ENCODE results near the gene TAOK1. TPM values are rescaled to one million over a fixed set of nuclear protein-coding genes. Genes with fewer than 3 reads are reported as not detected.

TAOK1 gene
- total and polyA plus RNA-seq, 10 of the 15 experiments (the other 5 are each of a cell fraction or from before 2014, with no cell fraction given), result 2.0 to 27.1 (median 11.8) TPM

DNA sequence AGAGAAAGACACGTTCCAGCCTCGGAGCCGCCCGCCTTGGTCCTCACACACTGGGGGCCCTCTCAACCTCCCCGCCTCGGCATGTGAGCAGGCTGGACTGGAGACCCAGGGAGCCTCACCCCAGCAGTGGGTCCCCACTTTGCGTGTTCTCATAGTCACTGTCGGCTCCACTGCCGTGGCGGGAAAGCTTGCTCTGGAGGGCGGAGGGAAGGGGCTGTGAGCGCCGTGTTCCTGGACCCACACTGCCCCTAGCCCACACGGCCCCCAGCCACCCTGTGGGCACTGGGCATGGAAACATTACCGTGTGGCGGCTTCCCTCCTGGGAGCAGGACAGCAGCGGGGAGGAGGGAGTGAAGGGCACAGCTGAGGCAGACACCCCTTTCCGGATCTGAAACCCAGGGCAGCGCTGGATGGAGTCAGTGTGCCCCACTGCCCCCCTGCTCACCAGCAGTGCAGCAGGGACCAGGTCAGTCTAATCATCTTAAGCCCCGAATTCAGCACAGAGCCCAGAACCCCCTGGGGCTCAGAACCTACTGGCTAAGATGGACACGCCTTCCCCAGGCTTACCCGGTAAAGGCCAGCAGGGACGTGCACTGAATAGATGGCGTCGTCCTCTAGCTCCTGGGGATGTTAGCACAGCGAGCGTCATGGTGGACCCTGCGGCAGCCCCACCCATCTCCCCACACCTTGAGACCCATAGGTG, 185.5 kb downstream of the TAOK1 start (continued):
- TF ChIP-seq PBX3 (IDR thresholded peaks at IDR 0.05; ENCODE audit: insufficient replicate concordance, low read depth, low read length) (no peak), SIN3A (IDR thresholded peaks at IDR 0.05; ENCODE audit: low read depth, low read length) (no peak), HCFC1 (IDR thresholded peaks at IDR 0.05; ENCODE audit: low read length) (no peak)

GRCh38 chr17:29576214-29577000, 186.2 kb downstream of the TAOK1 start:
- TF ChIP-seq, protein P1, sequence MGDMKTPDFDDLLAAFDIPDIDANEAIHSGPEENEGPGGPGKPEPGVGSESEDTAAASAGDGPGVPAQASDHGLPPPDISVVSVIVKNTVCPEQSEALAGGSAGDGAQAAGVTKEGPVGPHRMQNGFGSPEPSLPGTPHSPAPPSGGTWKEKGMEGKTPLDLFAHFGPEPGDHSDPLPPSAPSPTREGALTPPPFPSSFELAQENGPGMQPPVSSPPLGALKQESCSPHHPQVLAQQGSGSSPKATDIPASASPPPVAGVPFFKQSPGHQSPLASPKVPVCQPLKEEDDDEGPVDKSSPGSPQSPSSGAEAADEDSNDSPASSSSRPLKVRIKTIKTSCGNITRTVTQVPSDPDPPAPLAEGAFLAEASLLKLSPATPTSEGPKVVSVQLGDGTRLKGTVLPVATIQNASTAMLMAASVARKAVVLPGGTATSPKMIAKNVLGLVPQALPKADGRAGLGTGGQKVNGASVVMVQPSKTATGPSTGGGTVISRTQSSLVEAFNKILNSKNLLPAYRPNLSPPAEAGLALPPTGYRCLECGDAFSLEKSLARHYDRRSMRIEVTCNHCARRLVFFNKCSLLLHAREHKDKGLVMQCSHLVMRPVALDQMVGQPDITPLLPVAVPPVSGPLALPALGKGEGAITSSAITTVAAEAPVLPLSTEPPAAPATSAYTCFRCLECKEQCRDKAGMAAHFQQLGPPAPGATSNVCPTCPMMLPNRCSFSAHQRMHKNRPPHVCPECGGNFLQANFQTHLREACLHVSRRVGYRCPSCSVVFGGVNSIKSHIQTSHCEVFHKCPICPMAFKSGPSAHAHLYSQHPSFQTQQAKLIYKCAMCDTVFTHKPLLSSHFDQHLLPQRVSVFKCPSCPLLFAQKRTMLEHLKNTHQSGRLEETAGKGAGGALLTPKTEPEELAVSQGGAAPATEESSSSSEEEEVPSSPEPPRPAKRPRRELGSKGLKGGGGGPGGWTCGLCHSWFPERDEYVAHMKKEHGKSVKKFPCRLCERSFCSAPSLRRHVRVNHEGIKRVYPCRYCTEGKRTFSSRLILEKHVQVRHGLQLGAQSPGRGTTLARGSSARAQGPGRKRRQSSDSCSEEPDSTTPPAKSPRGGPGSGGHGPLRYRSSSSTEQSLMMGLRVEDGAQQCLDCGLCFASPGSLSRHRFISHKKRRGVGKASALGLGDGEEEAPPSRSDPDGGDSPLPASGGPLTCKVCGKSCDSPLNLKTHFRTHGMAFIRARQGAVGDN (IDR thresholded peaks at IDR 0.05), result no peak
- no peak for TF ChIP-seq PAX5 (IDR thresholded peaks at IDR 0.05; ENCODE audit: borderline replicate concordance, low read depth, low read length)
- TF ChIP-seq TCF7 (IDR thresholded peaks at IDR 0.05; ENCODE audit: borderline replicate concordance), result no peak
- no peak for TF ChIP-seq PAX8 (IDR thresholded peaks at IDR 0.05)
- TF ChIP-seq MTA2 (IDR thresholded peaks at IDR 0.05; ENCODE audit: low read depth), result no peak
- no peak for TF ChIP-seq ATF7 (IDR thresholded peaks at IDR 0.05; ENCODE audit: low read depth)
- TF ChIP-seq ZBED1 (IDR thresholded peaks at IDR 0.05; ENCODE audit: borderline replicate concordance), result no peak
- TF ChIP-seq, protein P2, sequence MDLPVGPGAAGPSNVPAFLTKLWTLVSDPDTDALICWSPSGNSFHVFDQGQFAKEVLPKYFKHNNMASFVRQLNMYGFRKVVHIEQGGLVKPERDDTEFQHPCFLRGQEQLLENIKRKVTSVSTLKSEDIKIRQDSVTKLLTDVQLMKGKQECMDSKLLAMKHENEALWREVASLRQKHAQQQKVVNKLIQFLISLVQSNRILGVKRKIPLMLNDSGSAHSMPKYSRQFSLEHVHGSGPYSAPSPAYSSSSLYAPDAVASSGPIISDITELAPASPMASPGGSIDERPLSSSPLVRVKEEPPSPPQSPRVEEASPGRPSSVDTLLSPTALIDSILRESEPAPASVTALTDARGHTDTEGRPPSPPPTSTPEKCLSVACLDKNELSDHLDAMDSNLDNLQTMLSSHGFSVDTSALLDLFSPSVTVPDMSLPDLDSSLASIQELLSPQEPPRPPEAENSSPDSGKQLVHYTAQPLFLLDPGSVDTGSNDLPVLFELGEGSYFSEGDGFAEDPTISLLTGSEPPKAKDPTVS (IDR thresholded peaks at IDR 0.05; ENCODE audit: low read depth, low read length), result no peak
- no peak for TF ChIP-seq FOXM1 (IDR thresholded peaks at IDR 0.05; ENCODE audit: low read depth, low read length)
- TF ChIP-seq PML (IDR thresholded peaks at IDR 0.05; ENCODE audit: low read length), result no peak
- ChIA-PET SMC1A (ENCODE audit: uncharacterized antibody, unreplicated experiment) (interaction anchor here (1.3 to 1.5 kb wide), 2 partner anchors 41 to 207 kb away, joined by 3 to 4 read pairs; no protein-coding TSS in a partner anchor), RAD21 (ENCODE audit: unreplicated experiment) (interaction anchor here (2.3 kb wide), 1 partner anchor 15 kb away, joined by 9 read pairs; no protein-coding TSS in a partner anchor), CTCF (interaction anchor here (0.8 to 2.4 kb wide), 3 partner anchors 9 to 16 kb away, joined by 3 to 15 read pairs (median 3); partner anchors contain the start of gene ANKRD13B), POLR2A (interaction anchor here (0.7 kb wide), 1 partner anchor 8 kb away, joined by 3 read pairs; no protein-coding TSS in a partner anchor)
- no peak for ATAC-seq
- no peak overlapping the region for H2AFZ ChIP-seq (ENCODE audit: control insufficient read depth, low read depth, low read length)
- BruUV-seq (replicated peaks), result TSS peak; percentile 49
- H3K9ac ChIP-seq (ENCODE audit: control insufficient read depth, insufficient read depth, low read length), result no peak overlapping the region
- H3K4me1 ChIP-seq (ENCODE audit: control insufficient read depth, insufficient read depth, low read length), result 0 out of 2 replicates have a peak, but pooled peaks cover 8% of the 10 kb centered on the region
- no peak for DNase-seq (ENCODE audit: low read depth, low spot score)
- no peaks in the 10 kb centered on the region for H3K9me3 ChIP-seq (replicated peaks; ENCODE audit: control insufficient read depth, insufficient read depth, low read length)
- WGBS (ENCODE audit: insufficient coverage, insufficient replicate concordance, low lambda C conversion rate, missing lambda C conversion rate), result 95% methylated on average over 37 of the region's 37 CpGs
- FAIRE-seq, result no peak
- H3K27ac ChIP-seq (ENCODE audit: control insufficient read depth, insufficient read depth), result no peak overlapping the region
- H3K36me3 ChIP-seq (ENCODE audit: control insufficient read depth in 2 of 2, insufficient read depth in 2 of 2, low read length in 1 of 2), result peaks cover 8 to 19% of the 10 kb centered on the region in 2 experiments; a peak in 3 of 4 replicates
- H3K4me3 ChIP-seq, result no peak overlapping the region
- H3K27me3 ChIP-seq (replicated peaks in 1 of 2; ENCODE audit: control insufficient read depth in 2 of 2, insufficient read depth in 2 of 2, low read length in 1 of 2), result no peaks in the 10 kb centered on the region
- H4K20me1 ChIP-seq (ENCODE audit: control insufficient read depth, insufficient read depth), result no peaks in the 10 kb centered on the region
- intact Hi-C loops (cut with micrococcal nuclease; ENCODE audit: unreplicated experiment), result no loop called here
- H3K79me2 ChIP-seq (ENCODE audit: control insufficient read depth, insufficient read depth, low read length), result no peaks in the 10 kb centered on the region
- no peak overlapping the region for H3K4me2 ChIP-seq (ENCODE audit: control insufficient read depth, insufficient read depth)
- in situ Hi-C loops (cut with MboI), result no loop called here

All from GM12878 (cell line).